ENCODE measurements around the gene TFEC.

The TFEC gene

DNA sequence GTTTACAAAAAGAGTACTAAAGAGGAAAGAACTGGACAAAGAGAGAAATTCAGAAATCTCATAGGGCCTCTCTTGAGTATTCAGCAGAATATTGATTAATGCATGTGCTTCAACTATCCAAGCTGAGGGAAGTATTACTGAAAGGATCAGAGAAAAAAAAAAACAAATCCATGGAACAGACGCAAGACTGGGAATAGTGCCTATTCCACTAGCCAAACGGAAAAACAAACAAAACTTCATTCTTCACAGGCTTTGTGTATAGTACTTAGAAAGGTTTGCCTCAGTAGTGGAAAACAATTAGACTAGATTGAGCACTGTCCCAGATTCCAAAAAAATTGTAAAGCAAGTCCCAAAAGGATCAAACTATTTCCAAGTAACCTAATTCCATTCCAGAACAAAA, 106.2 kb downstream of the TFEC start:
- no peaks in the 10 kb centered on the region for H3K27me3 ChIP-seq (ENCODE audit: low read length)
- peaks cover 2% of the 10 kb centered on the region; the same call in 1 of the 2 replicates for H4K20me1 ChIP-seq (ENCODE audit: low read depth, low read length)
- H3K4me3 ChIP-seq (ENCODE audit: insufficient read depth, low read length, poor library complexity, severe bottlenecking): no peak overlapping the region
- no peaks in the 10 kb centered on the region for H3K36me3 ChIP-seq (ENCODE audit: low read length)
- no peak overlapping the region for H3K27ac ChIP-seq (ENCODE audit: low read depth, low read length)
- H3K9me3 ChIP-seq (ENCODE audit: insufficient read depth, low read length): no peaks in the 10 kb centered on the region
- H3F3A ChIP-seq (ENCODE audit: insufficient read depth): no peaks in the 10 kb centered on the region
- no peaks in the 10 kb centered on the region for H3K79me2 ChIP-seq (ENCODE audit: insufficient read depth, low read length)
- H2AFZ ChIP-seq (ENCODE audit: low read depth, low read length, severe bottlenecking): no peak overlapping the region
- no peak overlapping the region for H3K4me2 ChIP-seq (ENCODE audit: low read depth, low read length, poor library complexity, severe bottlenecking)
- no peaks in the 10 kb centered on the region for H3K9me2 ChIP-seq (replicated peaks; ENCODE audit: insufficient read depth, low read length)
- no peak overlapping the region for H3K9ac ChIP-seq (ENCODE audit: low read length)
- TF ChIP-seq EZH2phosphoT487 (conservative IDR thresholded peaks at IDR 0.05; ENCODE audit: low read length): no peak
- TF ChIP-seq, protein P1, sequence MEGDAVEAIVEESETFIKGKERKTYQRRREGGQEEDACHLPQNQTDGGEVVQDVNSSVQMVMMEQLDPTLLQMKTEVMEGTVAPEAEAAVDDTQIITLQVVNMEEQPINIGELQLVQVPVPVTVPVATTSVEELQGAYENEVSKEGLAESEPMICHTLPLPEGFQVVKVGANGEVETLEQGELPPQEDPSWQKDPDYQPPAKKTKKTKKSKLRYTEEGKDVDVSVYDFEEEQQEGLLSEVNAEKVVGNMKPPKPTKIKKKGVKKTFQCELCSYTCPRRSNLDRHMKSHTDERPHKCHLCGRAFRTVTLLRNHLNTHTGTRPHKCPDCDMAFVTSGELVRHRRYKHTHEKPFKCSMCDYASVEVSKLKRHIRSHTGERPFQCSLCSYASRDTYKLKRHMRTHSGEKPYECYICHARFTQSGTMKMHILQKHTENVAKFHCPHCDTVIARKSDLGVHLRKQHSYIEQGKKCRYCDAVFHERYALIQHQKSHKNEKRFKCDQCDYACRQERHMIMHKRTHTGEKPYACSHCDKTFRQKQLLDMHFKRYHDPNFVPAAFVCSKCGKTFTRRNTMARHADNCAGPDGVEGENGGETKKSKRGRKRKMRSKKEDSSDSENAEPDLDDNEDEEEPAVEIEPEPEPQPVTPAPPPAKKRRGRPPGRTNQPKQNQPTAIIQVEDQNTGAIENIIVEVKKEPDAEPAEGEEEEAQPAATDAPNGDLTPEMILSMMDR (IDR thresholded peaks at IDR 0.05; ENCODE audit: insufficient read depth, low read length, poor library complexity, severe bottlenecking): no peak

DNA sequence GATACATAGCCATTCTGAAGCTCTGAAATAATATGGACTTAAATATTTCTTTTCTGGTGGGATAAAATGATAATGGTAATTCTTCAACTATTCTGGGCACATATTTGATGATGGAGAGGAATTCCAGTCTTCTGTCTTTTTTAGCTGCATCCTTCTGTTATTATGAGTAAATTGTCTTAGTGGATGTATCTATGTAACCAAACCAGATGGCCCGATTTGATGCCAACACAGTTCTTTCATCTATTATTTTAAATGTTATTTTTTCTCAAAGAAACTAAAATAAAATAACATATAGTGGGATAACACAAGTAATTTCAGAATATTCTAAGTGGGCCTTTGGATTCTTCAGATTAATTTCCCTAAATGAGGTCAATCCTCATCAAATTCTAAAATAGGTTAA, 110.2 kb downstream of the TFEC start:
- Histone ChIP-seq H3K4me2 (ENCODE audit: low read depth, low read length, poor library complexity, severe bottlenecking) (no peak overlapping the region), H3K79me2 (ENCODE audit: insufficient read depth, low read length) (no peaks in the 10 kb centered on the region)
- no peak for TF ChIP-seq EZH2phosphoT487 (conservative IDR thresholded peaks at IDR 0.05; ENCODE audit: low read length)
- TF ChIP-seq, protein P1 (IDR thresholded peaks at IDR 0.05; ENCODE audit: insufficient read depth, low read length, poor library complexity, severe bottlenecking): no peak

DNA sequence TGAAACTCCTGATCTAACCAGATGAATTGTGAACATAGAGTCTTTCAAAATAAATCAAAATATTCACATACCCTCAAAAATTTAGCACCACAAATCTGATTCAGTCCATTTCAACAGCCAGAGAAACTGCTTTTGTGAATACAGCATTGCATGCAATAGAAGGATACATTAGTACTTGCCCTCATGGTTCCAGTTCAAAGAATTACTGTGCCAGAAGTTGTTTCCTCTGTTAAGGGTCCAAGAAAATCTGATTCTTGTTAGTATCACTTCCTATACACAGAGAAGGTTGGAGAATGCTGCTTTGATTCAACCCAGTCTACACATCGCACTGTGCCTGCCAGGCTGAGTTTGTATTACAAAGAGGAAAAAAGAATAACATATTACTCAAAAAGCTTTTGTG, 115.6 kb downstream of the TFEC start:
- no peak overlapping the region for H3K4me2 ChIP-seq (ENCODE audit: low read depth, low read length, poor library complexity, severe bottlenecking)
- no peak overlapping the region for H2AFZ ChIP-seq (ENCODE audit: low read depth, low read length, severe bottlenecking)

More for the DNA sequence above, 110.2 kb downstream of the TFEC start:
- peaks cover 2% of the 10 kb centered on the region; the same call in 1 of the 2 replicates for H4K20me1 ChIP-seq (ENCODE audit: low read depth, low read length)
- no peaks in the 10 kb centered on the region for H3K36me3 ChIP-seq (ENCODE audit: low read length)
- H3K27me3 ChIP-seq (ENCODE audit: low read length): no peaks in the 10 kb centered on the region
- H3K4me3 ChIP-seq (ENCODE audit: insufficient read depth, low read length, poor library complexity, severe bottlenecking): no peak overlapping the region
- no peaks in the 10 kb centered on the region for H3K9me3 ChIP-seq (ENCODE audit: insufficient read depth, low read length)
- H2AFZ ChIP-seq (ENCODE audit: low read depth, low read length, severe bottlenecking): no peak overlapping the region
- no peak overlapping the region for H3K9ac ChIP-seq (ENCODE audit: low read length)
- no peak overlapping the region for H3K27ac ChIP-seq (ENCODE audit: low read depth, low read length)
- no peaks in the 10 kb centered on the region for H3F3A ChIP-seq (ENCODE audit: insufficient read depth)
- no peaks in the 10 kb centered on the region for H3K9me2 ChIP-seq (replicated peaks; ENCODE audit: insufficient read depth, low read length)

More for the DNA sequence above, 115.6 kb downstream of the TFEC start:
- Histone ChIP-seq H3K36me3 (ENCODE audit: low read length) (no peaks in the 10 kb centered on the region), H3F3A (ENCODE audit: insufficient read depth) (no peaks in the 10 kb centered on the region), H3K27me3 (ENCODE audit: low read length) (no peaks in the 10 kb centered on the region), H3K79me2 (ENCODE audit: insufficient read depth, low read length) (no peaks in the 10 kb centered on the region), H4K20me1 (ENCODE audit: low read depth, low read length) (no peaks in the 10 kb centered on the region; the same call in 1 of the 2 replicates), H3K9me2 (replicated peaks; ENCODE audit: insufficient read depth, low read length) (no peaks in the 10 kb centered on the region), H3K27ac (ENCODE audit: low read depth, low read length) (no peak overlapping the region), H3K4me3 (ENCODE audit: insufficient read depth, low read length, poor library complexity, severe bottlenecking) (no peak overlapping the region), H3K9ac (ENCODE audit: low read length) (no peak overlapping the region), H3K9me3 (ENCODE audit: insufficient read depth, low read length) (no peaks in the 10 kb centered on the region)
- TF ChIP-seq, protein P1 (IDR thresholded peaks at IDR 0.05; ENCODE audit: insufficient read depth, low read length, poor library complexity, severe bottlenecking): no peak
- TF ChIP-seq EZH2phosphoT487 (conservative IDR thresholded peaks at IDR 0.05; ENCODE audit: low read length): no peak

Data from SU-DHL-6 (cell line).